HG02981 (cell line): ENCODE data around the gene POLD3.
"Not testable (repeated sequence)": the region's sequence is repeated elsewhere in the genome, so short reads cannot be mapped to it uniquely, and the experiment has no call there.

Experiments
- ATAC-seq: cut with Tn5 transposase; IDR thresholded peaks from one replicate; pipeline ENCODE4 v1.9.1; 2021; ENCODE audit warnings: mild to moderate bottlenecking, moderate library complexity; ENCODE audit not compliant: unreplicated experiment

POLD3 gene

DNA sequence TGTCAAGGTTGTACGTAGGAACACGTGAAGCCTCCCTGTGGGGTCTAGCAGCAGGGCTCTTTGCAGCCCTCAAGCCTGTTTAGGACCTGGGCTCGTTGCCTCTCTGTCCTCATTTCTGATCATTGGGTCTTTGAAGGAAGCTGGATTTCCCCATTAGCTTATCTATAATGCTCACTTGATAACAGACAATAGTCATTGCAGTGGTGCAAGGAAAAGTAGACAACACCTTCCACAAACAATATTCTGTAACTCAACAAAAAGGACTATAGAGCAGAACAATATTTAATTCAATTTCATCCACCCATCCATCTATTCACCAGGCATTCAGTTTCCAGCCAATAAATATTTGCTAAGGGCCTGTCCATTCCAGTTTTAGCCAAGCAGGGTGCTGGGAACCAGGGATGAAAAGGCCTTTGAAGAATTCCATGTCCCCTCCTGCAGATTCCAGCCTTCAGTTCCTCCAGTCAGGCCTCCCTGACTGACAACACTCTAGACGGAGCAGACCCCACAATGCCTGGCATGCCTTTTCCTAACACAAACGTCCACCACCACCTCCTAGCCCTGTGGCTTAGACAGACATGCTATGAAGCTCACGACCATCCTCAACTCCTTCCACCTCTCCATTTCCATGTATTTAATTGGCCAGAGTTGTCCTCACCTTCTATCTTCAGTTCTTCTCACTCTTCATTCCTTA is 12.7 kb upstream of the POLD3 start:
- ATAC-seq = no peak

DNA sequence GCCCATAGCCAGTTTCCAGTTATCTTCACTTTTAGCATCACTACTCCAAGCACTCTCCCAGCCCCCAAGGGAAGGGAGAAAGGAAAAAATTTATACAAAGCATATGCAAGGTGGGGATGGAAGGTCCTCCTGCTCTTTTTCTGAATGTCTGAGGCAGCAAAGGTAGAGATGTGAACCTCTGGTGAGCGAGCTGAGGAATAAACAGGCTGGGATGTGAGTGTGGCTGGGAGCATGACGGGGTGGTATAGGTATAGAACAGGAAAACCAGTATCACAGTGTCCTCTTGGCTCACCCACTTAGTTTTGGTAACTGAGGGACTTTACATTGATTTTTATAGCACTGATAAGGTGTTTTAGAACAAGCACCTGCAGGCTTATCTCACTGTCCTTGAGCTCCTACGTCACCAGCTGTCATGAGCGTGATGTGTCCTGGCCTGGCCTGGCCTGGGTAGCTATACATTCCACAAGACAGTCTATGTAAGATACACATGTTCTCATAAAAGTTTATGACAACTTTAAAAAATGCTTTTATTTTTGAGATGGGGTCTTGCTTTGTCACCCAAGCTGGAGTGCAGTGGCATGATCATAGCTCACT is 10.3 kb upstream of the POLD3 start:
- no peak for ATAC-seq

DNA sequence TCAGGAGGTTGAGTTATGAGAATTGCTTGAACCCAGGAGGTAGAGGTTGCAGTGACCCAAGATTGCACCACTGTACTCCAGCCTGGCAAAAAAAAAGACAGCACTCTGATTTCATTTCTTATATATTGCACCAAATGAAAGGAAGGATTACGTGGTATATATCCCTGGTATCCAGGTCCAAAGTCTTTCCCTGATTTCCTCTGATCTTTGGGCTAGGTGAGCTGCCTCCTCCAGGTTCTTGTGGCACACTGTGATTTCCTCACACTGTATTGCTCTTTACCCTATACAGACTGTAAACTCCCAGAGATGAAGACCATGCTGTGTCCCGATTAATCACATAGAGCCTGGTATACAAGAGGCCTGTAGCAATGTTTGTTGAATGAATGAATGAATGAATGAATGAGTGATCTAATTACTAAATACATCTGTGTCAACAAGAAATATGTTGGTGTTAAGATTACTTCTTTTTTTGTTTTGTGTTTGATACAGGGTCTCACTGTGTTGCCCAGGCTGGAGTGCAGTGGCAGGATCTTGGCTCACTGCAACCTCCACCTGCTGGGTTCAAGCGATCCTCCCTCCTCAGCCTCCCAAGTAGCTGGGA is 9.3 kb upstream of the POLD3 start:
- ATAC-seq = no peak

DNA sequence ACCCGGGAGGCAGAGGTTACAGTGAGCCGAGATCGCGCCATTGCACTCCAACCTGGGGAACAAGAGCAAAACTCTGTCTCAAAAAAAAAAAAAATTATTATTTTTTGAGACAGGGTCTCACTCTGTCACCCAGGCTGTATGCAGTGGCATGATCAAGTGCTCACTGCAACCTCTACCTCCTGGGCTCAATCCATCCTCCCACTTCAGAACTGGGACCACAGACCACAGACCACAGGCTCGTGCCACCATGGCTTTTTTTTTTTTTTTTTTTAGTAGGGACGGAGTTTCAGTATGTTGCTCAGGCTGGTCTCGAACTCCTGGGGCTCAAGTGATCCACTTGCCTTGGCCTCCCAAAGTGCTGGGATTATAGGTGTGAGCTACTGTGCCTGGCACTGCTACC is 1.9 kb upstream of the POLD3 start:
- not testable (repeated sequence) for ATAC-seq

DNA sequence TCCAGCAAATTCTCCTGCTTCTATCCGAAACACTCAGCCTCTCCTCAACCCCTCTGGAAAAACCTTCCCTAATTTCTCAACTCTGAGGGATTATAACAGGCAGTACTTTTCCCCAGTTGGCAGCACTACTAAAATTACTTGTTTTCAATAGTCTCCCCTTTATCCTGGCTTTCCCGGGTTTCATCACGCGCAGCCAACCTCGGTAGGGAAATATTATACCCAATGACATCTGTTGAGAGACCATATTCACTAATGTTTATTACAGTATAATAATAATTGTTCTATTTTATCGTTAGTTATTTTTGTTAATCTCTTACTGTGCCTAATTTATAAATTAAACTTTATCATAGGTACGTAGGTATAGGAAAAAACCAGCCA is 330 bp upstream of the POLD3 start:
- ATAC-seq = no peak

DNA sequence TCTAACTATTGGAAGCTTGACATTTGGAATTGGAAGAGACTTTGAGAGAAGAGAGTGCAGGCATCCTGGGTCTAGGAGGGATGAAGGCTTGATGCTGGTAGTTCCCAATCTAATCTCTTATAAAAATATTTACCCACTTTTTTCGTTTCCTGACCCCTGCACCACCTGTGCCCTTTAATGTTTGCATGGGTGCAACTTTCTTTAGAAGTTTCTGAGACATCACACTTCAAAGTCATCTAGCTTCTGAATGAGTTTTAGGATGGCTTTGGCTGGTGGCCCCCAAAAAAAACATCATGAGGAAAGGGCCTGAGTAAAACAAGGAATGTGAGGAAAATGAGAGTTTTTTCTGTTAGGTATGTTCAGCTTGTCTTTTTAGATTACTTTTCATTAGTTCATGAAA is 1.1 kb downstream of the POLD3 start:
- ATAC-seq = no peak

DNA sequence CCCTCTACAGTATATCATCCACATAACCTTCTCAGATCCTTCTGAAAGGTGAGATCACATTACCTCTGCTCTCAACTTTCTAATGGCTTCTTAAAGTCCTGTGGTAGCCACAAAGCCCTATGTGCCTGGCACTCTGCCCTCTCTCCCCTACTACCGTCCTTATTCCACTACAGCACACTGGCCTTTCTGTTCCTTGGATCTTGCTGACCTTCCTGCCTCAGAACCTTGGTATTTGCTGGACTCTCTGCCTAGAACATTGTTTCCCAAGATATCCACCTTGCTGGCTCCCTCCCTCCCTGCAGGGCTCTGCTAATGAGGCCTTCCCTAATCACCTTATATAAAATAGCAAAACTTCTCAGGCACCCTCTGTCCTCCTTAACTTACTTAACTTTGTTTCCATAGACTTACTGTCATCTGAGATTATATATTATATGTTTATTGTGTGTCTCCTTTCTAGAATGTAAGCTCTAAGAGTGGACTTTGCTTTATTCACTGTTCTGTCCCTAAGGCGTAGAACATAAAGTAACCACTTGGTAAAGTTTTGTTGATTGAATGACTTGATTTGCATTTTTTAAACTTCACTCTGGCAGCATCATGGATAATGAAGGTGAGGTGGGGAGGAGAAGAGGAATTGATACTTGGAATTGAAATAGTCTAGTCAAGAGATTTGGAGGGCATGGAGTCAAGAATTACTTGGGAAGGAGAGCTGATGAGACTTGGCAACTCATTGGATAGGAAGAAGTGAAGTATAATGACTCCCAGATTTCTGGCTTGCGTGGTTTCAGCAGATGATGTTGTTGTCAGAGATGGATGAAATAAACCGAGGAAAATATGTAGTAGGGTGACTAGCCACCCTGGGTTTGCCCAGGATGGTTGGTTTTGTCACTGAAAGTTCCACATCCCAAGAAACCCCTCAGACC is 10.5 kb downstream of the POLD3 start:
- ATAC-seq = no peak

DNA sequence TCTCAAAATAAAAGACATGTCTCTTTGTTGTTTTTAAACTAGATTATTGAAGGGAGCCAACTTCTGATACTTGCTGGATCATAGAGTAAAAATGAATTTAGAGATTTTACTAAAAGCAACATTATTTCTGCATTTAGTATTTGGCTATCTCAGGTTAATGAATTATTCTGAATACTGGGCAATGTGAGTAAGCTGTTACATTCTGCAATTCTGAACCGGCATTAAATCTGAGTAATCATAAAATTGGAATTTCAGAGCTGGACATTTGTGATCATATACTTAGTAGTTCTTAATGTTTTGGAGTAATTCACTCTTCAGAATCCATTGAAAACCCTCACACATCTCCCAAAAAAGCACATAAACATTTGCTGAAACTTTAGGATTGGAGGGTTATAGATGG is 11.5 kb downstream of the POLD3 start:
- no peak for ATAC-seq

DNA sequence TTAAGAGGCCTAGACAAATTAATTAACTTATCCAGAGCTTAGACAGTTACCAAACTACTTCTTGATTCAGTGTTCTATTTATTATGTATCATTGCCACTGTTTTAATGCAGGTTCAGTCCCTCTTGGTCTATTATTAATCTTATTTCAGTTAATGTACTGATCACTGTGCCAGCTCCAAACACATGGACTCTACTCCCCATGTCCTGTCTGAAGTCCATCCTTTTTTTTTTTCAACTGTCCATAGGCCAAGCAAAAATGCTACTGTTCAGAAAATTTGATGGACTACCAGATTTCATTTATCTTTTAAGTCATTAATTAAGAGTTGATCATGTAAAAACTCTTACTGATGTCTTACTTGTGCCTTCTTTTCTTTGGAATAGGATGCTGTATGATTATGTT is 11.9 kb downstream of the POLD3 start:
- ATAC-seq = no peak

DNA sequence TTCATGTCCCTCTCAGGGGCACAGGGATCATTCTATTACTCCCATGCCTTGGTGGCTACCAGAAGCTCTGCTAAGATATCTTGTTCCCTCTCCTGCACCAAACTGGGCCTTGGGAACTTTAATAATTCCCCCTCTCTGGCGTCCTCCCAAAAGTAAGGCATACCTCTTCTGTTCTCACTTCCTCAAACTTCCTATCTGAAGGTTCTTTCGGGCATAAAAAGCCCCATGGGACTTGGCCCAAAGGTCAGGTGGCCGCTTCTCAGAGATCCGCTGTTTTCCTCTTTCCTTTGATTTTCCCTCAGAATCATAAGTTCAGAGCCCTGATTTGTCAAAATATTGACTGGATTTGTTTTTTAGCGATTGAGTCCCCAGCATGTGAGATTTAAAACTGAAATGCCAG is 13.0 kb downstream of the POLD3 start:
- no peak for ATAC-seq

DNA sequence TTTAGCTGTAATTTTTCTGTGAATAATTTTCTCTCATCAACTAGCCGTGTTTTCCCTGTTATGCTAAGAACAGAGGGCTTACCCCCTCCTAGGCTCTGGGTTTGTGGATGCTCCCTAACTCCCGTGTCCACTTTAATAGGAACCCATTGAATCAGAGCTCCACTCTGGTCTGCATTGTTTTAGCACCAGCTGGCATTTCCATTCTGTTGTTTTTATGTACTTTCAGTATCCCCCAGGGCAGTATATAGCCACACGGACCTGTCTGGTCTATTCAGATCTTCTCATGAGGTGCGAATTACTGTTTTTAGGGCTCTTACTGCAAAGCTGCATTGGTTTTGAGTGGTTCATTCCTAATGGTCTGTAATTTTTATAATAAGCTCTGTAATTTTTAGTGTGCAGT is 16.0 kb downstream of the POLD3 start:
- ATAC-seq = no peak

DNA sequence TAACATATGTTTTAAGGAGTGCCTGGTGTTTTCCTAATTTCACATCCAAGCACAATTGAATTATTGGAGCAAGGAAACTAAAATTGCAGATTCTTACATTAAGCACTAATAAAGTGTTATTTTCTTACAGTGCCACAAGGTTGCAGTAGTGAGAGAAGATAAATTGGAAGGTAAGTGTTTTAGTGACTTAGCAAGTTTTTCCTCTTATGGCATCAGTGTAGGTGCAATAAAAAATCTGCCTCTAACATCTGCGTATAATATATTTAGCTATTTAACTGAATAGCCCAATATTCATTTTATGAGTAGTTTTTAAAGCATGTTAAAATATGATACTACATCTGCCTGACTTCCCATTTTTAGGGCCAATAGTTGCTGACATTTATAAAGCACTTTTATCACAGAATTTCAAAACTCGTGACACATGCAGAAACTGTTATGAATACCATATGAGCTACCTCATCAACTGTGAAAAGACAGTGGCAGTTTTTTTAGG is 19.0 kb downstream of the POLD3 start:
- ATAC-seq = no peak

DNA sequence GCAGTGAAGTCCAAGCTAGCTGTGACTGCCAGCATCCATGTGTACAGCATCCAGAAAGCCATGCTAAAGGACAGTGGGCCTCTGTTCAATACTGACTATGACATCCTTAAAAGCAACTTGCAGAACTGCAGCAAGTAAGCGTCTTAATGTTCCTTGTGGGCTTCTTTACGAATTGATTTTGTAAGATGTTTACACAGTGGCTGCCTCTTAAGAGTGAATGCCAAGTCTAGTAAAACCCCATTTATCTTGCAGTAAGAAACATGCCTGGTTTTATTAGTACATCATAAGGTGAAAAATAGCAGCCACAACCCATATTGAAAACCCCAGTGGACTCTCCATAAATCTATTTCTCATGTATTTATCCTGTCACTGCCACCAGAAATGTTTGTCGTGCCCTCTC is 20.5 kb downstream of the POLD3 start:
- ATAC-seq = no peak

DNA sequence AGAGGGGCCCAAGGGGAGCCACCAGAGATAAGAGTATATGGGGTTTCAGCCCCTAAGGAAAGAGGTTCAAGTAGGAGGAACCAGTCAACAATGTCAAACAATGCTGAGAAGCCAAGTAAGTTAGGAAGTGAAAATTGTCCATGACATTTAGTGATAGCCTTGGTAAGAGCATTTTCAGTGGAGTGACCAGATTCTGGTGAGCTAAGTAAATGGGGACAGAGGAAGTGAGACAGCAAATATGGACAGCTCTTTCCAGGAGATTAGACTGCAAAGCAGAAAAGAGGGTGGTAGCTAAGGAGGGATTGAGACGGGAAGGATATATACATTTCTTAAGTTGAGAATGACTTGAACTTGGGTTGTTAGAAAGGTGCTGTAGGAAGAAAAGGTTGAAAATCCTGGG is 22.9 kb downstream of the POLD3 start:
- ATAC-seq = no peak

DNA sequence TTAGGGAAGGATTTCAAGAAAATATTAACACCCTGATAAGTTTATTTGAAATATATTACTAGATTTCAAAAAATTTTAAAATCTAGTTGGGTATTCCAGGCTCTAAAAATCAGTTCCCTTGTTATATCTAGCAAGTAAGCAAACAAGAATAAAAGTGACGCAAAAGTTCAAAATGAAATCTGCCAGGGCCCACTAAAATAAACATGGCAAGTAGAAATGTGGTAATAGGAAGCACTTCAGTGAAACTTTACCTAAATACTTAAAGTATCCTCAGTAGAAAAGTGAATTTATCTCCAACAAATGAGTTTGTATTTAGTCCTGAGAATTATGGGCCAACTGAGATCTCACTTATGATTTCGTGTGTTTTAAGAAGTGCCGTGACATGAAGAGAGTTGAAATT is 23.6 kb downstream of the POLD3 start:
- no peak for ATAC-seq

DNA sequence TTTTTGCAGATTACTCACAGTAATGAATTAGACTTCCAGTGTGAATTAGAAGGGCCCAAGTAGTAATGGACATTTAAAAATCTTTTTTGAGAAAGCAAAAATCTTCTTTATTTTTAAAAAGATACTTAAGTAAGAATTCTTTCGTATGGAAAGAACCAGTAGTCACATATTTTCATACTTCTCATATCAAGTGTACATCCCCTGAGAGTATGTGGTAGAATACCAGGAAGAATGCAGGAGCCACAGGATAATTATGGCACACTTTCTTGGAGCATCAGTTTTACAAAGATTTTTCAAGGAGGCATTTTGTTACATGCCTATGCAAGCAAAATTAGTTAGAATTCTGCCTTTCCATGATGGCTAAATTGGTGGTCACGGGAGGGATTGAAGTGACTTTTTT is 28.1 kb downstream of the POLD3 start:
- ATAC-seq = no peak

DNA sequence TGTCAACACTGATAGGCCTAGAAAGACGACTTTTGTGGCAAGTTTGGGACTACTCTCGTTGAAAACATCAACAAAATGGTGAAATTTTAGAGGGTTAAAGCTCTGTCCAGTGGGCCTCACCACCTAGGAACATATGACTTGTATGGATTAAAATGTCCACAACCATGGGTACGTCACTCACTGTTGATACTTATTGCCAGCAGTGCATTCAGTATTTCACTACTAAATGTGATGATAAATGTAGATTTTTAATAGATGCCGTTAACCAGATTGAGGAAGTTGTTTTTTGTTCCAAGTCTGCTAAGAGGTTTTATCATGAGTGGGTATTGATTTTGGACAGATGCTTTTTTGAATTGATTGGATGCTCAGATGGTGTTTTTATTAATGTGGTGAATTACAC is 33.7 kb downstream of the POLD3 start:
- no peak for ATAC-seq

DNA sequence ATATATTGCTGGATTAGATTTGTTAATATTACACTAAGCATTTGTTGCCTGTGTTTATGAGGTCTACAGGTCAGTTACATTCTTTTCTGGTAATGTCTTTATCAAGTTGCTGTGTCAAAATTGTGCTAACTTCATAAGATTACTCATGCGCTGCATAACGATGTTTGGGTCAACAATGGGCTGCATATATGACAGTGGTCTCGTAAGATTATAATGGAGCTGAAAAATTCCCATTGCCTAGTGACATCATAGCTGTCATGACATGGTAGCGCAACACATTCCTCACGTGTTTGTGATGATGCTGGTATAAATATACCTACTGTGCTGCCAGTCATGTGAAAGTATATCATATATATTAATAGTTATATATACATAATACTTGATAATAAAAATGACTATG is 34.2 kb downstream of the POLD3 start:
- ATAC-seq = no peak

DNA sequence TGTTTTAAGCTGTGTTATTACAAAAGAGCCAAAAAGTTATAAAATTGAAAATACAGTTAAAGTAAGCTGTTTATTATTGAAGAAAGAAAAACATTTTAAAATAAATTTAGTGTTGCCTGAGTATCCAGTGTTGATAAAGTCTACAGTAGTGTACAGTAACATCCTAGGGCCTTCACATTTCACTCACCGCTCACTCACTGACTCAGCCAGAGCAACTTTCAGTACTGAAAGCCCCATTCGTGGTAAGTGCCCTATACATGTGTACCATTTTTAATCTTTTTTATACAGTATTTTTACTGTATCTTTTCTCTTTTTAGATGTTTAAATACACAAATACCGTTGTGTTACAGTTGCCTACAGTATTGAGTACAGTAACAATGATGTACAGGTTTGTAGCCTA is 35.0 kb downstream of the POLD3 start:
- ATAC-seq = no peak

DNA sequence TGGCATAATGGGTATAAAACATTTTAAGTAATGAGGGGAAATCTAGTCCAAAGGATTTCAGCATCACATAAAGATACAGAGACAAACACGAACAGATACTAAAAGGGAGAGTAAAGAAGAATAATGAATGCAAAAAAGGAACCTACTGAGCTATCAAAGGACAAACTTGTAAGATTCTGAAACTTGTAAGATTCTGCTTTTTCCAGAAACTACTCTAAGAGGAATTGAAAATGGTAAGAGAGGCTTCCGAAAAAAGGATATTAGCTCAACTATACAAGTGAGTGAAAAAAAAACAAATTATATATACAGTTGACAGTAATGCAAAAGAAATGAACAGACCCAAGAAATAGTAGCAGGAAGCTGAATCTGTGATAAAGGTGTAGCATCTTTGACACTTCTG is 37.7 kb downstream of the POLD3 start:
- ATAC-seq = no peak
